NCI-H1048 (cell line): ENCODE data around the gene ATF2.

Experiments used
- DNase-seq: peaks from one replicate; lab custom pipeline; 2025; lab: John Stamatoyannopoulos, UW

Gene ATF2

DNA sequence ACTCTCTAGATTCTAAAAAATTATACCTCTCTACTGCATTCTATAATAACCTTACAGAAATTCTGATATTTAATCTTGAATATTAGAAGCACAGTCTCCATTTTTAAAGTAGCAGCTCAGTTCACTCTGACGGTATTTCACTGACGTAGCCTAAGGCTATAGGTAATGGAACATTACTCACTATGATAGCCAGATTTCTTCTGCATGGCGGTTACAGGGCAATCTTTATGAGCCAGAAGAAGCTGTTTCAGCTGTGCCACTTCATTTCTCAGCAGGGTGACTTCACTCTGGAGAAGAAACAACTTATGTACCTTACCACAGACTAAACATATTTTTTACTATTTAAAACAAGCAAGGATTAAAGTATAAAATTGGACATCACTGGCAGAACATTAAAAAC, 87.5 kb downstream of the ATF2 start:
- no peak for DNase-seq

DNA sequence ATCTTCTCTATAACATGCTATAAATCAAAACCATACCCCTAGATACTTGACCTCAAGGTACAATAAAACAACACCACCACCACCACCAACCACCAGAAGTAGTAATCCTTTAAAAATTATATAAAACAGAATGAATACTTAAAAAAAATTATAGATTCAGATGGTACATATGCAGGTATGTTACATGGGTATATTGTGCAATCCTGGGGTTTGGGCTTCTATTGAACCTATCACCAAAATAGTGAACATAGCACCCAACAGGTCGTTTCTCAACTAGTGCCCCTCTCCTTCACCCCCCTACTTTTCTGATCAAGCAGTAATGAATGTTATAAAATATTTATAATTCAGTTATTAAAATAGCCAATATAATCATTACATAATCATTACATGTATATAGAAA, 91.7 kb downstream of the ATF2 start:
- DNase-seq = no peak

DNA sequence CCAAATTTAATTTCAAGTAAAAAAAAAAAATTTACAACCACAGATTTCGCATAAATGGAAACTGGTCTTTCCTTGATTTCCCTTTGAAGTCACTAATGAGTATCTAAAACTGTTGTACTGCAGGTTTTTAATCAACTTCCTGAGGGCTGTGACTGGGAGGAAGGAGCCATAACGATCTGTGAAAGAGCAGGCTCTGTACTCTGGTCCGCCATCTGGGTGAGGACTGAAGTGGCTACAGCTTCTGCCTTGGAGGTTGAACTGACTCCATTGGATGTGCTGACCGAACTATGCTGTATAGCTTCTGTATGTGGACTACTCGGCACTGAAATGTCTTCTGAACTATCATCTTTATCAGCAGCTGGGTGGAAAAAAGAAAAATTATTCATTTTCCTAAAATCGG, 93.5 kb downstream of the ATF2 start:
- DNase-seq = no peak

DNA sequence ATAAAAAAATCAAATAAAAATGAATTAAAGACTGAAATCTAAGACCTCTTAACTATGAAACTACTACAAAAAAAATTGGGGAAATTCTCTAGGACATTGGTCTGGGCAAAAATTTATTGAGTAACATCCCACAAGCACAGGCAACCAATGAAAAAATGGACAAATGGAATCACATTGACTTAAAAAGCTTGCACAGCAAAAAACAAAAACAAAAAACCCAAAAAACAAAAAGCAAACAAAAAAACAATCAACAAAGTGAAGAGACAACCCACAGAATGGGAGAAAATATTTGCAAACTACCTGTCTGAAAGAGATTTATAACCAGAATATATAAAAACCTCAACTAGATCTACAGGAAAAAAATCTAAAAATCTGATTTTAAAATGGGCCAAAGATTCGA, 99.5 kb downstream of the ATF2 start:
- no peak for DNase-seq

DNA sequence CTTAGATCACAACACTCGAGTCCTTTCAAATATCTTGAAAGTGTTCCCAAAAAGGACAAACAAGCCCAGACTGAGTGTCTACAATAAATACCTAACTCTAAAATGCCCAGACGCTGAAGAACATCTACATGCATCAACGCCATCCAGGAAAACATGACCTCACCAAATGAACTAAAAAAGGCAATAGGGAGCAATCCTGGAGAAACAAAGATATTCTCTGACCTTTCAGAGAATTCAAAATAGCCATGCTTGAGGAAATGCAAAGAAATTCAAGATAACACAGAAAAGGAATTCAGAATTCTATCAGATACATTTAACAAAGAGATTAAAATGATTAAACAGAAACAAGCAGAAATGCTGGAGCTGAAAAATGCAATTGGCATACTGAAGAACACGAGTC, 101.6 kb downstream of the ATF2 start:
- no peak for DNase-seq

DNA sequence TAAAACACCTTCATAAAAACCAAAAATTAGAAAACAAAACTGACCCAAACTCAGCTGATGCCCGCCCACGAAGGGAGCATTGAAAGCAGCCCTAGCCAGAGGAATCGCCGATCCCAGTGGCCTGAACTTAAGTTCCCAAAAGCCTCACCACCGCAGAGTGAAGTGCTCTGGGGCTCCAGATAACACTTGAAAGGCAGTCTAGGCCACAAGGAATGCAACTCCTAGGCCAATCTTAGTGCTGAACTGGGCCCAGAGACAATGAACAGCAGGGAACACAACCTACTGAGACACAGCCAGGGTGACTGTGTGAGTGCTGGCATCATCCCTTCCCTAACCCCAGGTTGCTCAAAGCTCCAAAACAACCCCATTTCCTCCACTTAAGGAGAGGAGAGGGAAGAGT, 103.2 kb downstream of the ATF2 start:
- no peak for DNase-seq

- DNase-seq = no peak
Measured at GRCh38 chr2:175063741-175064140, 104.3 kb downstream of the ATF2 start.

GRCh38 chr2:175062787-175063585, 105.0 kb downstream of the ATF2 start:
- no peak for DNase-seq

DNA sequence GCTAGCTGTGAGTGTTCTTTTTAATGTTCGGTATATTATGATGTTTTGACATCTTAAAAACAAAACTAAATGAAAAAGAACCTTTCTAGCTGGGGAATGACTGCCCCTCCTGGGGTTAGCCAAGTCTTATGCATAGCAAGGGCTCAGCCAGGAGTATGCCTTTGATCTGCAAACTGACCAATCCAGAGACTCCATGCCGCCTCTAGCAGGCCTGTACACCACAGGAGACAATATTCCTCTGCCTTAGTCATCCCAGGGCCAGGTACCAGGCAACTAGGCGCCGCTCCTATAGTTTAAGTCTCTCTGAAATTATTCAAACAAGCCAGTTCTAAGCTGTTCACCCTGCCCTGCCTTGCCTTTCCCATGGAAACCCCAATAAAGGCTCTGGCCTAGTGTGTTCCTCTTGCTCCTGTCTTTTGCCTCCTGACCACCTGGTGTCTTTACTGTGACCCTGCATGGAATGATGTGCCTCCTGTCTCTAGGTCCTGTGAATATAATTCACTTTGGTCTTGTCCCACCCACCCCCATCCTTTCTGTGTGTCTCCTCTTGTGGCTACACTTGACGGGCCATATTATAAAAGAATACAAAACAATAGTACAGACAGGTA, 110.8 kb downstream of the ATF2 start:
- DNase-seq = no peak

- DNase-seq = no peak
Measured at GRCh38 chr2:175055993-175056392, 112.0 kb downstream of the ATF2 start.

DNA sequence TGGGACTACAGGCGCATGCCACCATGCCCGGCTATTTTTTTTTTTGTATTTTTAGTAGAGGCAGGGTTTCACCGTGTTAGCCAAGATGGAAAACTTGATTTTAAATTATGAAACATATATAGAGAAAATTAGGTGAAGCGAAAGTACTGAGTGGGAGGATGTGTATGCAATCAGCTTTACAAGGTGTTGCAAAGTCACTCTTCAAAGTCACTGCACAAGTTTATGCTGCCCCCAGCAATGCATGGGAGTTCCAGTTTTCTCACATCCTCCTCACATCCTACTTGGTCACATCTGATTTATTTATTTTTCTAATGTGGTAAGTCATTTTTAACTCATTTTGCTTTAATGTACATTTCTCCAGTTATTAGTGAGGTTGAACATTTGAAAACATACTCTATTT, 113.7 kb downstream of the ATF2 start:
- no peak for DNase-seq

- no peak for DNase-seq
Measured at GRCh38 chr2:175049661-175050060, 118.3 kb downstream of the ATF2 start.

DNA sequence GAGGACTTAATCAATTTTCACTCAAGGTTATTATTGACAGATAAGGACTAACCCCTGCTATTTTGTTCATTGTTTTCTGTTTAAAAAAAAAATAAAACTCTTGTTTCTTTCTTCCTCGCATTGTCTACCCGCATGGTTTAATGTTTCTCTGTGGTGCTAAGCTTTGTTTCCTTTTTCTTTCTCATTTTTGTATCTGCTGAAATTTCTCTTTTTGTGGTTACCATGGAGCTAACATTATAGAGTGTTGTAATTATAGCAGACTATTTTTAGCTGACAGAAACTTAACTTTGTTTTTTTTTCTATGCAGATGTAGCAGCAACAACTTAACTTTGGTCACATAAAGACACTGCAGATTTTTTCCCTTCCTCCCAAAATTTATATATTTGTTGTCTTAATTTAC, 119.7 kb downstream of the ATF2 start:
- DNase-seq = no peak

DNA sequence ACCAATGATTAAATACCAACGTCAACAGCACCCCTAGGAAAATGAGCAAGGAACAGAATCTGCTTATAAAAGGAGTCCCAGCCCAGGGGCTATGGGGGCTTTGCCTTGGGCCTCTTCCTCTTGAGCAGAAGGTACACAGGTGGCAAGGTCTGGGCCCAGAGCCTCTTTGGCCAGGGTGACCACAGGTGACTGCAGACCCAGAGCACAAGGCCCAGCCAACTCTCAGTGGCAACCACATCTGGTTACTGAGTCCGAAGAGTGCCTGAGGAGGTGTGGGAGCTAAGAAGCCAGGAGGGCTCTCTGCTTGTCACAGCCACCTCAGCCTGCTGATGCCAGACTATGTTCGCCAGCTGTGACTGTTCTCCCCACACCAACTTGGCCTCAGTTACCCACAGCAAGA, 128.5 kb downstream of the ATF2 start:
- no peak for DNase-seq

DNA sequence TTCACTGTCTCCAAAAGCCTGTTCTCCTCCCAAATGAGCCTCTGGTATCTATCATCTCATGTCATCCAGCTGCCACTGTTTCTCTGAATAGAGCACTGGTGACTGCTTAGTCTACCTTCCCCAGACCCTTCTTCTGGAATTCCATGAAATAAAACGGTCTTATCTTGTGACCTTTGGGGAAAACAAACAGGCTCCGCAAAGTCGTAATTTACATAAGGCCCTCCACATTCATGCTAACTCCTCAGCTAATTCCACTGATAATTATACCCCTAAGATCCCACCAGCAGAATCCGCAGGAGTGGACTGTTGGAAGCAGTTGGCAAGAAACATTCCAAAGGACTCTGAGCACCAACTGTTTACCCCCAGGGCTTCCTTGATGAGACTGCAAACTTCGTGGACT, 129.0 kb downstream of the ATF2 start:
- DNase-seq = no peak

DNA sequence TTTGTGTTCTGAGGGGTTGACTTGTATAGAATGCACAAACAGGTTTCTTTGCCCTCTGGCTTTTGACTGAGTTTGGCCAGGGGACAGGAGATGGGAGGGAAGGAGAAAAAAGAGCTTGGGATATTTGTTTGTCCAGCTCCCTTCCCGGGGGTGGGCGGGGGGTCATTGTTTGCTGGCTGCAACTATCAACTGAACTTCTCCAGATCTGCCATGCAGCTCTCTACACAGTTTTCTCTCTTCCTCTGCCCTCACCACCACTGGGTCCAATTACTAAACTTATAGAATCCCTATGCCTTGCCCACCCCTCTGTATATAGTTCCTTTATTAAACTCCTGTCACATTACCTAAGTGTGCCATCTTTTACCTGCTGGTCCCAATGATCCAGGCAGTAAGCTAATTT, 130.1 kb downstream of the ATF2 start:
- DNase-seq = no peak

DNA sequence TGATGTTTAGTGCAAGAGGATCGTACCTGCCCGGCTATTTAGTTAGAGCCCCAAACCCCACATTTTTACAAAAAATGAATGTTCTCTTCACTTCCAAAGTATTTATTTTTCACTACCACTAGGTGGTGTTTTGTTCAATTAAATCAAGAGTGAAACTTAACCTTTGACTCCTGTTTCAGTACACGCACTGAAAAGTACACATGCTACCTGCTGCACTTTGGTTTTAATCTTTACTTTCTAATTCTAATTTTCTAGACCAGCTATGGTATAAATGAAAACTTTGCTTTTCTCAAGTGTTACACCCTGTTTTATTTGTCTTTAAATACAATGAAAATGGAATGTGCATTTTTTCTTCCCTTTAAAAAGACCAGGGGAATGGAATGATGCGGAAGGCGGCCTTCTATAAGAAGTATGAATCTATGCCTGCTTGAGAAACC, 131.4 kb downstream of the ATF2 start:
- DNase-seq = no peak

DNA sequence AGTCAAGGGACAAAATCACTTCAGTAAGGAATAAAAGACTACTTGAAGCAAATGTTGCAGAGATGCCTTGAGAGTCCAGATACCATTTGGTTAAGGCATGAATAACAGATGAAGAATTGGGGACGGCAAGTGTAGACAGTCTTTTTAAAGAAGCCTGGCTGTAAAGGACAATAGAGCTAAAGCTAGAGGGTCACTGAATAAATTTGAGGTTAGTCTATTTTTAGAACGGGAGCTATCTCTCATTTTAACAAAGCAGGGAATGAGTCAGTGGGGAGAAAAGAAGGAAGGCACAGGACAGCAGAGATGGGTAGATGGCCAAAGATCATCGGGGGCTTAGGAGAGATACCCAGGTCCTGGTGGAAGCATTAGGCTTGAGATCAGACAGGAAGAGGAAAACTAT, 132.2 kb downstream of the ATF2 start:
- no peak for DNase-seq

DNA sequence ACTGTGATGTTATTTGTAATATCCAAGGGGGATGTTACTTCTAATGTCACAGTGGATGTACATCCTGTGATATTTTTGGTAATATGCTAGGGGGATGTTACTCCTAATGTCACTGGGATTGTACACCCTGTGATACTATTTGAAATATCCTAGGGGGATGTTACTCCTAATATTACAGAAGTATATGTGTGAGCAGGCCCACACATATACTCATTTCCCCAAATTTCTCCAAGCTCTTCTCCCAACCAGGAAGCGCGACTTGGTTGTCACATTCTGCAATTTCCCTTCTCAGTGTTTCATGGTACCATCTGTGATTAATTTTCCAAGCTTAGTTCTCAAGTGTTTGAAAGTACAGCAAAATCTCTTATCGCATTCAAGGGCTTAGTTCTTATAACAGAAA, 133.3 kb downstream of the ATF2 start:
- DNase-seq = no peak

- DNase-seq = no peak
Measured at GRCh38 chr2:175030380-175031271, 137.4 kb downstream of the ATF2 start.

DNA sequence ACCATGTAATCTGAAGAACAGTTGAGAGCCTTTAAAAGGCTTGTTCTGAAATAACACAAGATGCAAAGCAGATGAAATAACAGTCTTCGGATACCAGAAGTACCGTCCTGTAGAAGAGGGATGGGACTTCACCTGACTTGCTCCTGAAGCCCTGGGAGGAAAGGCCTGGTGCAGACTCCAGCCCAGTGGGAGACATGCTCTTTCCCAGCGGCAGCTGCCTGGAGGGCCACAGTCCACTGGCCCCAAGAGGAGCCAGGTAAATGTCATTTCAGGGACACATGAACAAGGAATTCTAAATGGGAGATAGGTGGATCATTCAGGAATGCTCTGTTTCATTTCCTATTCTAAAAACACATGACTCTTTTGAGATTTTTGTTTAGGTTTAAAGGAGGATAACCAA, 140.2 kb downstream of the ATF2 start:
- no peak for DNase-seq

DNA sequence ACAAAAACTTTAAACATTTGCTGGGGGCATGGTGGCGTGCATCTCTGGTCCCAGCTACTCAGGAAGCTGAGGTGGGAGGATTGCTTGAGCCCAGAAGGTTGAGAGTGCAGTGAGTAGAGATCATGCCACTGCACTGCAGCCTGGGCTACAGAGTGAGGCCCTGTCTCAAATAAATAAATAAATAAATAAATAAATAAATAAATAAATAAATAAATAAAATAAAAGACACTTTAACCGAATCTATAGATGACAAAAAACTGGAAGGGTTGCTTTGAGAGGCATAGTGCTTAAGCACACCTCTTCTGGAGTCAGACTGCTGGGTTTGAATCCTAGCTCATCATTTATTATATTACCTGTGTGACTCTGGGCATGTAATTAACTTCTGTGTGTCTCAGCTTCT, 141.6 kb downstream of the ATF2 start:
- no peak for DNase-seq

DNA sequence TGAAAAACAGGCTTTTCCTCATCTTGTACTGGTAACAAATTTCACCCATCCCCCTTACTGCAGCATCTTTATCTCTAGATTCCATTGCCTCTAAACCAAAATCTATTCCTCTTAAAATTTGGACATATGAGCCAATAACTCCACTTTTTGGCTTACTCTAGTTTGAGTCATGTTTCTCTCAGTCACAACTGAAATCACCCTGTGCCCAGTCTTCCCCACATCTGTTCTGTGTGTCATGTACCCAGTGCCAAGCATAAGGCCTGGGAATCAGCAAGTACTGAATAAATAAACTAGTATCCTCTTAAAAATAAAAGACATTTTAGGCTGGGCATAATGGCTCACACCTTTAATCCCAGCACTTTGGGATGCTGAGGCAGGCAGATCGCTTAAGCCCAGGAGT, 142.1 kb downstream of the ATF2 start:
- DNase-seq = no peak
